ENCODE measurements around the gene PCBP4.

The PCBP4 gene

GRCh38 chr3:51955893-51956770 lies 11.1 kb downstream of the PCBP4 start:
- no peak for DNase-seq (ENCODE audit: low read depth in 1 of 2, low spot score in 1 of 2)

- no peak for DNase-seq (ENCODE audit: low read depth in 1 of 2, low spot score in 1 of 2)
Observed at GRCh38 chr3:51955175-51955892, 11.9 kb downstream of the PCBP4 start, which contains the start of gene GPR62. Gene GPR62 (plus strand): TSS chr3:51955381. CDS start chr3:51955653, 272 bp downstream.

DNA sequence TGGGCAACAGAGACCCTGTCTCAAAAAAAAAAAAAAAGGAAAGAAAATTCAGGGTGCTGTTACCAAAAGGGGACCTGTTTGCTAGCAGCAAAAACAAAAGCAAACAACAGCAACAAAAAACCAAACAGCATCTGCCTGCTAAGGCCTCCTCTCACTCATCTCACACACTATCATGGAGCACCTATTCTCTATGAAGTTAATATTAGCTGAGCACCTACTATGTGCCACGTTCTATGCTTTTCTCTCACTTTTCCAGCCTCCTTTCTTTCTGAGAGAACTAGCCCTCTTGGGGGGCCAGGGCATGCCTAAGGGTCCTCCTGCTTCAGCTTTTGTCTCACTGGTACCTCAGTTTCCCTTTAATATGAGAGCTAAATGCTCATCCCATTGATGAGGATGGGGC lies 12.5 kb downstream of the PCBP4 start:
- no peak for DNase-seq (ENCODE audit: low read depth in 1 of 2, low spot score in 1 of 2)

GRCh38 chr3:51954105-51954504 lies 13.1 kb downstream of the PCBP4 start:
- DNase-seq (ENCODE audit: low read depth in 1 of 2, low spot score in 1 of 2), result no peak

GRCh38 chr3:51953445-51953844 lies 13.8 kb downstream of the PCBP4 start:
- DNase-seq (ENCODE audit: low read depth in 1 of 2, low spot score in 1 of 2), result no peak

DNA sequence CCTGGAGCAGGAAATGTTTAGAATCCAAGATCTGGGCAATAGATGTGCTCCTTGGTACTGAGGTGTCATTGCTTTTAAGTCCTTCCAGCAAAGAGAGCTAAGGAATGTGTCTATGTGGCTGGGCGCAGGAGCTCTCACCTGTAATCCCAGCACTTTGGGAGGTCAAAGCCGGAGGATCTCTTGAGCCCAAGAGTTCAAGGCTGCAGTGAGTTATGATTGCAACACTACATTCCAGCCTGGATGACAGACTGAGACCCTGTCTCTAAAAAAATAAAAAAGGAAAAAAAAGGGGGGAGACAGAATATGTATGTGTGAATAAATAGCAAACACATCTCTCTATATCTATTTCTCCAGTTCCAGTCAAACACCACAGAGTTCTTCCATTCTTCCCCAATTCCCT lies 16.4 kb downstream of the PCBP4 start:
- DNase-seq (ENCODE audit: low read depth in 1 of 2, low spot score in 1 of 2), result no peak

- DNase-seq (ENCODE audit: low read depth in 1 of 2, low spot score in 1 of 2), result no peak
Observed at GRCh38 chr3:51949121-51949520, 18.1 kb downstream of the PCBP4 start.

DNA sequence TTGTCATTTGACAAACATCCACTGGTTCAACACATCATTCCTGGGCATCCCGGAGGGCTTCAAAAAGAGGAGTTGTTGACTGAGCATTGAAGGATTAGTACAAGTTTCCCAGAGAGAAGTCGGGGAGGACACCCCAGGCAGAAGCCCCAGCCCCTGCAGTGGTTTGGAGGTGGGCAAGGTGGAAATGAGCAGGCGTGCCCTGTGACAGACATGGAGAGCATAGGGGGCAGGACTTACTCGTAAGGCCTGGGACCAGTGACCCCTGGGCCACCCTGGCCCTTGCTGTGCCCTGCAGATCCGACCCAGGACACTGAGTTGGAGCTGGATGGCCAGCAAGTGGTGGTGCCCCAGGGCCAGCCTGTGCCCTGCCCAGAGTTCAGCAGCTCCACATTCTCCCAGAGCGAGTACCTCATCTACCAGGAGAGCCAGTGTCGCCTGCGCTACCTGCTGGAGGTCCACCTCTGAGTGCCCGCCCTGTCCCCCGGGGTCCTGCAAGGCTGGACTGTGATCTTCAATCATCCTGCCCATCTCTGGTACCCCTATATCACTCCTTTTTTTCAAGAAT lies 19.2 kb downstream of the PCBP4 start:
- no peak for DNase-seq (ENCODE audit: low read depth in 1 of 2, low spot score in 1 of 2)

DNA sequence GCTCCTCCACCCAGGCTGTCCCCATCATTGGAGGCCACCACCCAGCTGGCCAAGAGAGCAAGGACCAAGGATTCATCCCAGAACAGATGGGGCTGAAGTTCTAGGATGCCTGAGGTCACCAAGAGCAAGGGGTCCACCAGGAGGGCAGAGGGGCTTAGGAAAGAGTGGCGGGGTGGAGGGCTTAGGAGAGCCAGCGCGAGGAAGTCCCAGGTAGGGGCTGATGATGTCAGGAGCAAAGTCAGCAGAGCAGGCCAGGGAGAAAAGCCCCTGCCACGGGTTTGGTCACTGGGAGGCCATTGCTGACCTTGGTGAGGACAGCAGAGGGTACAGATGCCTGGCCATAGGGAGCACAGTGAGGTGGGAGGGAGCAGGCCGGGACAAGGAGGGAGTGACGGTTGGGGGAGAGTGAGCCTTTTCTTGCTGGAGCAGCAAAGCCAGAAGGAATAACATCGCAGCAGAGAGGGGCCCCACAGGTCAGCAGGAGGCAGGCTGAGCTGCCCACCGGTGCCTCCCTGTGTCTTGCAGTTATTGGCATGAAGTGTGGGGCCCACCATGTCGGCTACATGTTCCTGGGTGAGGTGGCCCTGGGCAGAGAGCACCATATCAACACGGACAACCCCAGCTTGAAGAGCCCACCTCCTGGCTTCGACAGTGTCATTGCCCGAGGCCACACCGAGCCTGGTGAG lies 19.9 kb downstream of the PCBP4 start:
- DNase-seq (ENCODE audit: low read depth in 1 of 2, low spot score in 1 of 2), result no peak

DNA sequence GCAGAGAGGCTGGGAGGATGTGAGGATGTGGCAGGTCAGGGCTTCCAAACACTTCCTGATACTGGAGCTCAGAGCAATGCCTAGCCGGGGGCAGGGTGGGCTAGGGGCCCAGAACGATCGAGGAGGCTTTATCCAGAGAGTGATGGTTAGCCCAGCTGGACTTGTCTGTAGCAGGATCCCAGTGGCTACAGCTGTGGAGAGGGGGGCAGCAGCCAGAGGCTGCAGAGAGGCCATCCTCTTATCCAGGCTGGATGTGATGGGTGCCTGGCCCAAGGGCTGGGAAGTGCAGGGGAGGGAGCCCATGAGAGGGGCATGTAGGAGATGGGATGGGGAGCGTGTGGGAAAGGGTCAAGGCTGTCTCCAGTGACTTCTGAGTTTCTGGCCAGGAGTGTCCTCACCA lies 20.5 kb downstream of the PCBP4 start:
- DNase-seq (ENCODE audit: low read depth in 1 of 2, low spot score in 1 of 2), result no peak

DNA sequence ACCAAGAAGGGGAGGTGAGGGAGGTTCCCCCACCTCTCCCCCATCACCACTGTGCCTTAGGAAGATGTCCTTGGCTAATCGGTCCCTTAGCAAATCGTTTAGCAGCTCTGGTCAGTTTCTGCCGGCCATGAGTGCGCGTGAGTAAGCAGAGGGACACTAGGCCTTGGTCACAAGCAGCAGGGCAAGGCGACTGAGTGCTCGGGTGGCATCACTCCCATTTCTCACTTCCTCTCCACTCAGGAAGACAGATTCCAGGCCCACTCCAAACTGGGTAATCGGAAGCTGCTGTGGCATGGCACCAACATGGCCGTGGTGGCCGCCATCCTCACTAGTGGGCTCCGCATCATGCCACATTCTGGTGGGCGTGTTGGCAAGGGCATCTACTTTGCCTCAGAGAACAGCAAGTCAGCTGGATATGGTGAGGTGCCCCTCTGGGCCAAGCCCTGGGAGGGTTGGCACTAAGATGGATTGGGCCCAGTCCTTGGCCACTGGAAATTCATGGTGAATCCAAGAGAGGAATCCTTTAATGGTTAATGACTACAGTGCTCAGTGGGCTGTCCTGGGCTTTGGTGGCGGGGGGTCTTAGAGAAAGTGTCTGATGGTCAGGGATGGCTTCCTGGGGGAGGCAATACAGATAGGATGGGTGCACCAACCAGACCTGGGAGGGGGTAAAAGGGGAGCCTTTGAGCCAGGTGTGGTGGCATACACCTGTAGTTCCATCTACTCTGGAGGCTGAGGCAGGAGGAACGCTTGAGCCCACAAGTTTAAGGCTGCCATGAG lies 21.1 kb downstream of the PCBP4 start:
- DNase-seq (ENCODE audit: low read depth in 1 of 2, low spot score in 1 of 2), result no peak

- no peak for DNase-seq (ENCODE audit: low read depth in 1 of 2, low spot score in 1 of 2)
Observed at GRCh38 chr3:51945031-51945840, 22.0 kb downstream of the PCBP4 start.

- DNase-seq (ENCODE audit: low read depth in 1 of 2, low spot score in 1 of 2), result no peak
Observed at GRCh38 chr3:51944451-51945021, 22.7 kb downstream of the PCBP4 start.

DNA sequence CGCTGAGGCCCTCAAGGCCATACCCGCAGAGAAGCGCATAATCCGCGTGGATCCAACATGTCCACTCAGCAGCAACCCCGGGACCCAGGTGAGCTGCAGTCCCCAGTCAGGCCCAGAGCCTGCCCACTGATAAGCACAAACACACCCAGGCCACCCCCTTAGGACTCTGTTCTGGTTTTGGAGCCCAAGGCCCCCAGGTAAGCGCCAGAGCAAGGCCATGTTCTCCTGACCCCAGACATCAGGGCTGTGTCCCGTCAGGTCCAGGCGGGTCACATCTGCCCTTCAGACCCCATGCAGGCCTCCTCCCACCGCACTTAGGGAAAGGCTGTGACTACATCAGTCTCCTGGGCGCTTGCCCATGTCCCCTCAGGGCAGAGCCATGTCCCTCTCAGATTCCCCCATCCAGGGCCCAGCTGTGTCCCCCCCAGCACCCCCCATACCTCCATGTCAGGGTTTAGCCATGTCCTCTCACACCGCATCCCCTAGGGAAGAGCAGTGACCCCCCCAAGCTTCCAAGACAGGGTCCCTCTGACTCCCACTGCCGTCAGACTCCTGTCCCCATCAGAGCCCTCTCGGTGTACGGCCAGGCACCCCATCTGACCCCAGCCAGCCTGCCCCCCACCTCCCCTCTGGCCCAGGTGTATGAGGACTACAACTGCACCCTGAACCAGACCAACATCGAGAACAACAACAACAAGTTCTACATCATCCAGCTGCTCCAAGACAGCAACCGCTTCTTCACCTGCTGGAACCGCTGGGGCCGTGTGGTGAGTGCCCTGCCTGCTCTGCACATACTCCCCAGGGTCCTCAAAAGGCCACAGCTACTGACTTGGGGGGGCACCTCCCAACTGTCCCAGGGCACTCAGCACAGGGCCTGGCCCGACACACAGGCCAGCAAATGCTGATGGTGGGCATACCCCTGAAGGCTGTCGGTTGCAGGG lies 23.5 kb downstream of the PCBP4 start:
- no peak for DNase-seq (ENCODE audit: low read depth in 1 of 2, low spot score in 1 of 2)

DNA sequence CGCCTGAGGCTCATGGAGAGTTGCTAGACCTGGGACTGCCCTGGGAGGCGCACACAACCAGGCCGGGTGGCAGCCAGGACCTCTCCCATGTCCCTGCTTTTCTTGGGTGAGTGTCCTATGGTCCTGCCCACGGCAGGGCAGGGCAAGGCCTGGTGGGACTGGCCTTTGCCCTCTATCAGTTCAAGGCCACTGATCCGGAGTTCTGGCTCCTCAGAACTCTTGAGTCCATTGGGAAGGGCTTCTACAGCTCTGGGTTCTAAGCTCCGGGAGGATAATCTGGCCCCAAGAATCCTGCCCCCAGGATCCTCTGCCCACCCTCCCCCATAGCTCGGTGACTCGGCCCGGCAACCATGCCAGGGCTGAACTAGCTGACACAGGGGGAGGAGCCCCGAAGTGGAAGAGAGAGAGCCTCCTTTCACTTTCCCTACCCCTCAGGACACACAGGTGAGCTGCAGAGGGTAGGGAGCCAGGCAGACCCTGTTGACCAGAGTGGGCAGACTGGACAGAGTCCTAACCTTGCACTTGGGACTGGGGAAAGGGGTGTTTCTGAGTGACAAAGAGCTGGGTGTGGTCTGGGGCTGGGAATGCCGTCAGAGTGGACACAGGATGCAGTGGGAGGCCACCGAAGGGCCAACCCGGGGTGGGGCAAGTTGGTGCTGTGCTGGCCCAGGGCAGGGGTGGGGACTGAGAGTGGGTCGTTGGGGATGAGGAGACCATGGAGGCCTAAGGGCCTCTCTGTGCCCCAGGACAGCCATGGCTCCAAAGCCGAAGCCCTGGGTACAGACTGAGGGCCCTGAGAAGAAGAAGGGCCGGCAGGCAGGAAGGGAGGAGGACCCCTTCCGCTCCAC lies 24.4 kb downstream of the PCBP4 start:
- peak in 1 of 2 donors; percentile 43 for DNase-seq (ENCODE audit: low read depth in 1 of 2, low spot score in 1 of 2)

DNA sequence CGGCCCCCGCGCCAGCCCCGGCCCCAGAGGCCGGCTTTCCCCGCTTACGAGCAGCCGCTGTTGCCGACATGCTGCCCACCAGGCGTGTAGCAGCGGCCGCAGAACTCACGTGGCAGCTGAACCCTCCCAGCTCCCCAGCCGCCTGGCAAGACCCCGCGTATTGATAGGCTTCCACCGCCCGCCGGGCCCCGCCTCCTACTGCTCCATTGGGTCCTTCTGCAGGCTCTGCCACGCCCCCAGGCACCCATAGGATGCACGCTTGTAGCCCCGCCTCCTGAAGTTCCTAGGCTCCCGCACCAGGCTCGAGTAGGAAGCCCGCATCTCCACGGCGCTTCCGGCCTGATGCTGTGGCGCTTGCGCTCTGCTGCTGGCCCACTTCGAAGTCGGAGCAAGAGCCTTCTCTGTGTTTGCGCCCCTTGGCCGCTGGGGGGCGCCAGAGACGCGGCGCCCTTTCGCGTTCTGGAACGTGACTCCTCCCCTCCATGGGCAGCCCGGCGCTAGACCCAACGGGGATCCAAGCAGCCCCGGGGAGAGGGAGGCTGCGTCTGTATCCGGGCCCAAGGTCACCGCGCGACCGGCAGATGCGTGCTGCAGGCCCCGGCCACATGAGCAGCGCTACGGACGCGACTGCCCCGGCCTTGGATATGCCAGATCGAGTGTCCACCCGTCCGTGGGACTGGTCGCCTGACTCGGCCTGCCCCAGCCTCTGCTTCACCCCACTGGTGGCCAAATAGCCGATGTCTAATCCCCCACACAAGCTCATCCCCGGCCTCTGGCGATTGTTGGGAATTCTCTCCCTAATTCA lies 25.3 kb downstream of the PCBP4 start, which contains the start of the genes PARP3 and RRP9:
TSS of gene PARP3 (plus strand) at position 566 of the 805 bp plus-strand sequence. CDS start 993 bp downstream, outside the sequence.
TSS of gene RRP9 (minus strand) at position 107 of the 805 bp plus-strand sequence. CDS start at position 70, 37 bp downstream.
- DNase-seq (ENCODE audit: low read depth in 1 of 2, low spot score in 1 of 2), result peak; percentile 98 to 99

Measured in stimulated activated CD4-positive, alpha-beta T cell treated with anti-CD3 and anti-CD28 coated beads, Interleukin-15, amount 100 ng/mL, for 1 hour (primary cell).